Thyroid gland (tissue), 4 donors: ENCODE measurements around the gene ERLIN1.

Experiments used
- POLR2A ChIP-seq, 2 donors: fragments of 450-650 bp; IDR thresholded peaks; one replicate each; pipeline ENCODE4 v1.6.1; 2017; ENCODE audit warnings: antibody characterized with exemption in 2 of 2, mild to moderate bottlenecking in 2 of 2, moderate library complexity in 1 of 2
- TF ChIP-seq, protein P1 (sequence below), 6 experiments: fragments of 200-600 bp in 3 of 6; fragments of 450-650 bp in 3 of 6; sonication (generic) in 3 of 6; IDR thresholded peaks; one replicate each; pipeline ENCODE4 v1.5.1; 2016 to 2019; ENCODE audit warnings: antibody characterized with exemption in 6 of 6, mild to moderate bottlenecking in 2 of 6, inconsistent platforms in 1 of 6, moderate library complexity in 1 of 6

DNA sequence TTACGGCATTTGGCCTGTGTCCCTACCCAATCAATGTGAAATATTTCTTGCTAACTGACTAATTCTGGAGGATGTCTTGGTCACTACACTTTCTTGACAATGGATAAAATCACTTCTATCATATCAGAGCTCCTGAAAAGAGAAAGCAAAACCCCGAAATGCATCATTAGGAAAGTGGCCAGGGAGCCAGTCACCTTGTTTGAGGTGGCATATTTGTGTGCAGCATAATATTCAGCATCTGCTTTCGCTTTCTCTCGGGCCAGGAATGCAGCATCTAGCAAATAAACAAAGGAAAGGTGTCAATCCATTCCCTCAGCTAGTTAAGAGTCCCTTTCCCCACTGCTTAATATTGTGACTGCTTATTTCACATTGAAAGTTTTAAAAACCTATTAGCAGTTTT is 31.2 kb downstream of the ERLIN1 start:
- no peak for TF ChIP-seq POLR2A (IDR thresholded peaks at IDR 0.05)
- TF ChIP-seq, protein P1, sequence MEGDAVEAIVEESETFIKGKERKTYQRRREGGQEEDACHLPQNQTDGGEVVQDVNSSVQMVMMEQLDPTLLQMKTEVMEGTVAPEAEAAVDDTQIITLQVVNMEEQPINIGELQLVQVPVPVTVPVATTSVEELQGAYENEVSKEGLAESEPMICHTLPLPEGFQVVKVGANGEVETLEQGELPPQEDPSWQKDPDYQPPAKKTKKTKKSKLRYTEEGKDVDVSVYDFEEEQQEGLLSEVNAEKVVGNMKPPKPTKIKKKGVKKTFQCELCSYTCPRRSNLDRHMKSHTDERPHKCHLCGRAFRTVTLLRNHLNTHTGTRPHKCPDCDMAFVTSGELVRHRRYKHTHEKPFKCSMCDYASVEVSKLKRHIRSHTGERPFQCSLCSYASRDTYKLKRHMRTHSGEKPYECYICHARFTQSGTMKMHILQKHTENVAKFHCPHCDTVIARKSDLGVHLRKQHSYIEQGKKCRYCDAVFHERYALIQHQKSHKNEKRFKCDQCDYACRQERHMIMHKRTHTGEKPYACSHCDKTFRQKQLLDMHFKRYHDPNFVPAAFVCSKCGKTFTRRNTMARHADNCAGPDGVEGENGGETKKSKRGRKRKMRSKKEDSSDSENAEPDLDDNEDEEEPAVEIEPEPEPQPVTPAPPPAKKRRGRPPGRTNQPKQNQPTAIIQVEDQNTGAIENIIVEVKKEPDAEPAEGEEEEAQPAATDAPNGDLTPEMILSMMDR (IDR thresholded peaks at IDR 0.05) = no peak
